Endothelial cell of umbilical vein (primary cell): ENCODE measurements around the gene ANAPC16. TPM values are rescaled to one million over a fixed set of nuclear protein-coding genes. Genes with fewer than 3 reads are reported as not detected.

Source experiments
- BruUV-seq: library from RNA; stranded (reverse); fragments of 400-500 nt; replicated peaks from 2 replicates; lab custom pipeline; 2021; lab: Mats Ljungman, UMichigan
- CTCF ChIA-PET: fragments of 300-600, 350-600 bp; sonication (Branson Sonifier 250); formaldehyde crosslinking; loops from one replicate; lab custom pipeline; 2021; ENCODE audit warnings: antibody characterized with exemption, inconsistent platforms; lab: Charles Lee
- POLR2A ChIA-PET: fragments of 300-600, 350-600 bp; sonication (Branson Sonifier 250); formaldehyde crosslinking; loops from one replicate; lab custom pipeline; 2021; ENCODE audit warnings: antibody characterized with exemption, inconsistent platforms; lab: Charles Lee
- DNase-seq: peaks from one replicate; pipeline ENCODE4 v3.0.0-alpha.2; 2011; ENCODE audit warnings: low read depth, low spot score
- FAIRE-seq: peaks from 2 replicates; lab custom pipeline; 2011; peaks lifted over from hg19 to GRCh38; lab: Jason Lieb, UNC
- H2AFZ ChIP-seq: 2 replicates; pipeline ENCODE4 v1.6.0; 2012; ENCODE audit warnings: low read depth, low read length, control low read depth, inconsistent platforms
- H3K27ac ChIP-seq: 2 replicates; pipeline ENCODE4 v1.5.1; 2011; ENCODE audit warnings: low read depth, mild to moderate bottlenecking, control low read depth, low read length, moderate library complexity; ENCODE audit not compliant: insufficient read depth
- H3K27me3 ChIP-seq, 2 experiments: 2 replicates each; pipeline versions ENCODE4 v1.6.0 to v1.6.1; 2011; ENCODE audit warnings: low read length in 2 of 2, mixed read lengths in 1 of 2; ENCODE audit not compliant: control insufficient read depth in 2 of 2, insufficient read depth in 2 of 2
- H3K36me3 ChIP-seq, 2 experiments: 2 replicates in 1 of 2; 3 replicates in 1 of 2; pipeline ENCODE4 v1.5.1; 2011; ENCODE audit warnings: low read length in 2 of 2, mild to moderate bottlenecking in 1 of 2, moderate library complexity in 1 of 2; ENCODE audit not compliant: control insufficient read depth in 2 of 2, insufficient read depth in 2 of 2; ENCODE audit errors: extremely low read depth in 1 of 2
- H3K4me1 ChIP-seq: 3 replicates; pipeline ENCODE4 v1.5.1; 2011; ENCODE audit warnings: mild to moderate bottlenecking, low read length; ENCODE audit not compliant: control insufficient read depth, insufficient read depth; ENCODE audit errors: extremely low read depth
- H3K4me2 ChIP-seq: 2 replicates; pipeline ENCODE4 v1.6.1; 2011; ENCODE audit warnings: low read length, control low read depth, mixed read lengths; ENCODE audit not compliant: insufficient read depth
- H3K4me3 ChIP-seq, 3 experiments: fragments of 200-600 bp in 1 of 3; sonication (generic), shearing (Covaris generic) in 1 of 3; replicated peaks in 1 of 3; 2 replicates each; pipeline ENCODE4 v1.5.1; 2011 to 2016; ENCODE audit warnings: control low read depth in 3 of 3, low read length in 3 of 3, mild to moderate bottlenecking in 2 of 3, inconsistent platforms in 1 of 3, low read depth in 1 of 3, moderate library complexity in 1 of 3; ENCODE audit not compliant: insufficient read depth in 1 of 3
- H3K79me2 ChIP-seq: 2 replicates; pipeline ENCODE4 v1.6.0; 2012; ENCODE audit warnings: low read length, inconsistent platforms; ENCODE audit not compliant: control insufficient read depth, insufficient read depth
- H3K9ac ChIP-seq: replicated peaks from 2 replicates; pipeline ENCODE3; 2011; ENCODE audit warnings: low read length, control low read depth; ENCODE audit not compliant: insufficient read depth; ENCODE audit errors: extremely low read depth
- H3K9me1 ChIP-seq: replicated peaks from 3 replicates; pipeline ENCODE4 v1.6.0; 2011; ENCODE audit warnings: mild to moderate bottlenecking, low read length; ENCODE audit not compliant: control insufficient read depth, insufficient read depth; ENCODE audit errors: extremely low read depth
- H3K9me3 ChIP-seq: replicated peaks from 2 replicates; pipeline ENCODE4 v1.5.1; 2012; ENCODE audit warnings: low read length, inconsistent platforms; ENCODE audit not compliant: control insufficient read depth, insufficient read depth
- H4K20me1 ChIP-seq: replicated peaks from 2 replicates; pipeline ENCODE3; 2011; ENCODE audit warnings: mild to moderate bottlenecking, low read length; ENCODE audit not compliant: control insufficient read depth, insufficient read depth; ENCODE audit errors: extremely low read depth
- CTCF ChIP-seq, 2 donors: IDR thresholded peaks; 1 replicate in 1 of 2; 2 replicates in 1 of 2; pipeline ENCODE4 v1.5.1; 2011; ENCODE audit warnings: low read length in 2 of 2, mild to moderate bottlenecking in 2 of 2, moderate library complexity in 2 of 2, control low read depth in 1 of 2, inconsistent platforms in 1 of 2, low read depth in 1 of 2; ENCODE audit not compliant: insufficient read depth in 1 of 2; ENCODE audit errors: extremely low read depth in 1 of 2
- EZH2 ChIP-seq: IDR thresholded peaks from 2 replicates; pipeline ENCODE4 v1.6.1; 2012; ENCODE audit warnings: borderline replicate concordance, low read depth, mild to moderate bottlenecking, moderate library complexity, low read length, inconsistent platforms; ENCODE audit not compliant: severe bottlenecking
- FOS ChIP-seq: IDR thresholded peaks from 2 replicates; pipeline ENCODE4 v1.6.1; 2011; ENCODE audit warnings: mild to moderate bottlenecking, low read length, moderate library complexity, borderline replicate concordance; ENCODE audit not compliant: insufficient read depth
- GATA2 ChIP-seq: IDR thresholded peaks from 2 replicates; pipeline ENCODE4 v1.7.0; 2011; ENCODE audit warnings: low read depth, mild to moderate bottlenecking, moderate library complexity, mixed read lengths, low read length; ENCODE audit not compliant: insufficient read length, insufficient read depth
- JUN ChIP-seq: IDR thresholded peaks from 2 replicates; pipeline ENCODE4 v1.6.1; 2011; ENCODE audit warnings: borderline replicate concordance, low read depth; ENCODE audit not compliant: insufficient read length, insufficient read depth
- MAX ChIP-seq: IDR thresholded peaks from 2 replicates; pipeline ENCODE4 v1.6.1; 2011; ENCODE audit not compliant: insufficient read depth, insufficient read length
- MYC ChIP-seq: IDR thresholded peaks from one replicate; pipeline ENCODE4 v1.6.1; 2011; ENCODE audit warnings: mild to moderate bottlenecking, low read depth, low read length
- POLR2A ChIP-seq: IDR thresholded peaks from 2 replicates; pipeline ENCODE4 v1.6.1; 2012; ENCODE audit warnings: low read depth, mild to moderate bottlenecking, control low read depth, low read length
- POLR2AphosphoS5 ChIP-seq: IDR thresholded peaks from 2 replicates; pipeline ENCODE4 v1.6.1; 2012; ENCODE audit warnings: low read depth, mild to moderate bottlenecking, control low read depth, low read length, moderate library complexity; ENCODE audit not compliant: insufficient read depth
- dilution Hi-C: fragments of 300-500 bp; cut with MboI; formaldehyde crosslinking; loops from one replicate; pipeline ENCODE4 v1.15.0; 2019; ENCODE audit warnings: low sequenced_read_pairs; ENCODE audit not compliant: extremely low pct_ligation_motif_present
- intact Hi-C: fragments of 100-400 bp; cut with micrococcal nuclease; formaldehyde crosslinking; loops from one replicate; pipeline ENCODE4 v1.10.0; 2022
- polyA plus RNA-seq, 4 experiments: library from polyadenylated mRNA; depleted of rRNA in 3 of 4; stranded (reverse) in 3 of 4; unstranded in 1 of 4; fragments of >200 nt; gene quantifications; 2 replicates each; pipeline versions ENCODE4 v1.2.1 to v1.2.3, GENCODE V29; 2011 to 2012; ENCODE audit warnings: missing spikeins in 1 of 4
- total RNA-seq: library from RNA; stranded (reverse); gene quantifications from 2 replicates; pipeline ENCODE4 v1.2.3, GENCODE V29; 2021

Gene ANAPC16
- total and polyA plus RNA-seq, 2 donors (not counting 3 experiments of a cell fraction or from before 2014, with no cell fraction given) = 38.1 to 44.4 TPM

GRCh38 chr10:72234560-72235095 is 18.8 kb downstream of the ANAPC16 start:
- dilution Hi-C loops (no loop called here), intact Hi-C loops (no loop called here)
- H3K4me2 ChIP-seq = no peak overlapping the region
- peaks cover 0 to 5% of the 10 kb centered on the region in 2 experiments for H3K36me3 ChIP-seq
- H3K27ac ChIP-seq = no peak overlapping the region
- no peak overlapping the region for H3K9ac ChIP-seq
- no TSS peak for BruUV-seq
- no peak for FAIRE-seq
- no peaks in the 10 kb centered on the region for H3K9me3 ChIP-seq
- no peaks in the 10 kb centered on the region for H4K20me1 ChIP-seq
- H3K9me1 ChIP-seq = no peaks in the 10 kb centered on the region
- no peak overlapping the region for H3K4me3 ChIP-seq
- TF ChIP-seq POLR2AphosphoS5 = no peak
- no peak for TF ChIP-seq JUN
- TF ChIP-seq EZH2 = no peak
- TF ChIP-seq GATA2 = no peak
- TF ChIP-seq POLR2A = no peak
- no peak for TF ChIP-seq FOS
- no peak for TF ChIP-seq CTCF (IDR thresholded peaks at IDR 0.05; ENCODE audit: extremely low read depth in 1 of 2, insufficient read depth in 1 of 2, low read depth in 1 of 2, low read length in 2 of 2)
- no peak for TF ChIP-seq MAX
- no peak for TF ChIP-seq MYC
- no peak overlapping the region for H2AFZ ChIP-seq
- no peak for DNase-seq
- ChIA-PET POLR2A (no interaction called here), CTCF (no interaction called here)
- H3K4me1 ChIP-seq = no peaks in the 10 kb centered on the region
- H3K27me3 ChIP-seq = no peaks in the 10 kb centered on the region
- H3K79me2 ChIP-seq = no peaks in the 10 kb centered on the region
